ENCODE results near the gene CCNB1IP1. TPM values are rescaled to one million over a fixed set of nuclear protein-coding genes. Genes with fewer than 3 reads are reported as not detected.

The CCNB1IP1 gene
- total and polyA plus RNA-seq, 8 donors: 2.6 to 104 (median 55.8) TPM

DNA sequence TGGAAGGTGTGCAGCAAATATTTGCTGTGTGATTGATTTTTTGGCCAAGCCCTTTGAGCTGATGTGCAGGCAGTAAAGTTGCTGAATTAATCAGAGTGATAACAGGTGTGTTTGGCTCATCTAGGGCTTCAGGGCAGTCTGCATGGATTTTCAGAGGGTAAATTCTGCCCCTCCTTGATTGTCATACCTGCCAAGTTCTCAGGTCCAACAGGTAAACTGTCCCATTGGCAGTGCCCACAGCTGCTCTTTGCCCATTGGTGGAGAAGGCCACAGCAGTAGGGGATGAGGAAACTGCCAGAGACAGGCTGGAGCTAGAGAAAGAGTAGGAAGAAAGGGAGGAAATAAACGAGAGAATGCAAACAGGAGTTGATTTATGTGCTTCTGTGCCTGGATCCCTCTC is 46.7 kb upstream of the CCNB1IP1 start:
- 12 to 48% (median 42%) methylated on average over 1 of the region's 1 CpG for WGBS, 5 donors
- no peak overlapping the region for H3K4me3 ChIP-seq
- intact Hi-C loops (cut with DNase I; ENCODE audit: low total_unique reads): no loop called here
- no peaks in the 10 kb centered on the region for H3K27me3 ChIP-seq
- TF ChIP-seq POLR2AphosphoS5 (IDR thresholded peaks at IDR 0.05) (no peak), POLR2A (IDR thresholded peaks at IDR 0.05) (no peak), EP300 (IDR thresholded peaks at IDR 0.05) (no peak)
- TF ChIP-seq, protein P1, sequence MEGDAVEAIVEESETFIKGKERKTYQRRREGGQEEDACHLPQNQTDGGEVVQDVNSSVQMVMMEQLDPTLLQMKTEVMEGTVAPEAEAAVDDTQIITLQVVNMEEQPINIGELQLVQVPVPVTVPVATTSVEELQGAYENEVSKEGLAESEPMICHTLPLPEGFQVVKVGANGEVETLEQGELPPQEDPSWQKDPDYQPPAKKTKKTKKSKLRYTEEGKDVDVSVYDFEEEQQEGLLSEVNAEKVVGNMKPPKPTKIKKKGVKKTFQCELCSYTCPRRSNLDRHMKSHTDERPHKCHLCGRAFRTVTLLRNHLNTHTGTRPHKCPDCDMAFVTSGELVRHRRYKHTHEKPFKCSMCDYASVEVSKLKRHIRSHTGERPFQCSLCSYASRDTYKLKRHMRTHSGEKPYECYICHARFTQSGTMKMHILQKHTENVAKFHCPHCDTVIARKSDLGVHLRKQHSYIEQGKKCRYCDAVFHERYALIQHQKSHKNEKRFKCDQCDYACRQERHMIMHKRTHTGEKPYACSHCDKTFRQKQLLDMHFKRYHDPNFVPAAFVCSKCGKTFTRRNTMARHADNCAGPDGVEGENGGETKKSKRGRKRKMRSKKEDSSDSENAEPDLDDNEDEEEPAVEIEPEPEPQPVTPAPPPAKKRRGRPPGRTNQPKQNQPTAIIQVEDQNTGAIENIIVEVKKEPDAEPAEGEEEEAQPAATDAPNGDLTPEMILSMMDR (IDR thresholded peaks at IDR 0.05): no peak
- no peak for DNase-seq
- H3K9me3 ChIP-seq: no peaks in the 10 kb centered on the region
- H3K4me1 ChIP-seq: peaks cover 0 to 20% (median 16%) of the 10 kb centered on the region in 4 donors
- peaks cover 96 to 100% (median 100%) of the 10 kb centered on the region in 4 donors for H3K36me3 ChIP-seq
- no peak overlapping the region for H3K27ac ChIP-seq

DNA sequence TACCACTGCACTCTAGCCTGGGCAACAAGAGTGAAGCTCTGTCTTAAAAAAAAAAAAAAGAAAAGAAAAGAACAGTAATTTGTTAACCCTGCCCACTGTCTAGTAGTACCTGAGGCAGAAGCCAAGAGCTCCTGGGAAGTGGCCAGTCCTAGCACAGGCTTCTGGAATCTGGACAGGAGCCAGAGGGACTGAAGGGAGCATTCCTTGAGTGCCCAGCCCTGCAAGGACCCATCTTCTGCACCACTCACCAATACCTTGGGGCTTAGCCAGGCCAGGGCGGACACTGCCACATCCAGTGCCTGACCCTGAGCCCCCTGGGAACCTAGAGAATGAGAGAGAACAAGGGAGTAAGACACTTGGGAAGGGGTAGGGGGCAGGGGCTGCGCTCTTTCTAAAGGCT is 44.1 kb upstream of the CCNB1IP1 start:
- no peaks in the 10 kb centered on the region for H3K9me3 ChIP-seq
- 94 to 100% (median 97%) methylated on average over 2 of the region's 2 CpGs for WGBS, 5 donors
- peak; percentile 16 to 67 for DNase-seq
- intact Hi-C loops (cut with DNase I; ENCODE audit: low total_unique reads): no loop called here
- no peak overlapping the region for H3K4me3 ChIP-seq
- H3K27ac ChIP-seq: peak overlapping the region in 3 of 5 donors; percentile 62 to 80 (median 65)
- peaks cover 96 to 100% (median 100%) of the 10 kb centered on the region in 4 donors for H3K36me3 ChIP-seq
- no peak for TF ChIP-seq POLR2A (IDR thresholded peaks at IDR 0.05)
- TF ChIP-seq, protein P1 (IDR thresholded peaks at IDR 0.05): no peak
- TF ChIP-seq POLR2AphosphoS5 (IDR thresholded peaks at IDR 0.05): no peak
- TF ChIP-seq EP300 (IDR thresholded peaks at IDR 0.05): no peak
- no peaks in the 10 kb centered on the region for H3K27me3 ChIP-seq
- peaks cover 0 to 20% (median 16%) of the 10 kb centered on the region in 4 donors for H3K4me1 ChIP-seq

DNA sequence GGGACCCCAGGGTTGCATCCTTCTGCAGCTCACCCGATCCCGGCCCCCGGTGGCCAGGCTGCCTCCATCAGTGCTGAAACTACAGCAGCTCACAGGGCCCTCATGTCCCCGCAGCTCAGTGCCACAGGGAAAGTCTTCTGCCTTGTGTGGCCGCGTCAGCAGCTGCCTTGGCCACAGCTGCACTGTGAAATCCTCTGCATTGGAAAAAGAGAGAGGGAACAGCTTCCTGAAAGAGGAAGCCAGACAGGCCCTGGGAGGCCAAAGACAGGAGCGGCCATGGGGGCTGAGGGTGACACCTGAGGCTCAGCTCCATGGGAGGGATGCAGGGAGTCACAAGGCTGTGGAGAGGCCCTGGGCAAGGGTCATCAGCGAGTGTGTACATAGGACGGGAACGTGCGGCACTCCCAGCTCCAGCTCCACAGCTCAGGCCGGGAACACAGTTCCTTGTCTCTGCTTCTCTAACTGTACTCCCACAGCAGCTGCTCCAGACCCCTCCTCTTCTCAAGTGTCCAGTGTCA is 43.1 kb upstream of the CCNB1IP1 start:
- intact Hi-C loops (cut with DNase I; ENCODE audit: low total_unique reads): no loop called here
- no peaks in the 10 kb centered on the region for H3K9me3 ChIP-seq
- peaks cover 96 to 100% (median 100%) of the 10 kb centered on the region in 4 donors for H3K36me3 ChIP-seq
- peak overlapping the region; percentile 62 to 80 (median 69) for H3K27ac ChIP-seq
- WGBS, 5 donors: 33 to 59% (median 44%) methylated on average over 12 of the region's 12 CpGs
- peaks cover 0 to 20% (median 16%) of the 10 kb centered on the region in 4 donors for H3K4me1 ChIP-seq
- peak; percentile 72 to 86 for DNase-seq
- TF ChIP-seq POLR2AphosphoS5 (IDR thresholded peaks at IDR 0.05): peak in 2 of 3 donors; percentile 30 to 41
- no peak for TF ChIP-seq POLR2A (IDR thresholded peaks at IDR 0.05)
- TF ChIP-seq, protein P1 (IDR thresholded peaks at IDR 0.05): no peak
- no peak for TF ChIP-seq EP300 (IDR thresholded peaks at IDR 0.05)
- H3K27me3 ChIP-seq: no peaks in the 10 kb centered on the region
- H3K4me3 ChIP-seq: no peak overlapping the region

GRCh38 chr14:20375471-20375870 is 42.4 kb upstream of the CCNB1IP1 start:
- peaks cover 0 to 20% (median 16%) of the 10 kb centered on the region in 4 donors for H3K4me1 ChIP-seq
- H3K36me3 ChIP-seq: peaks cover 96 to 100% (median 100%) of the 10 kb centered on the region in 4 donors
- H3K9me3 ChIP-seq: no peaks in the 10 kb centered on the region
- TF ChIP-seq EP300 (IDR thresholded peaks at IDR 0.05) (no peak), POLR2A (IDR thresholded peaks at IDR 0.05) (no peak), POLR2AphosphoS5 (IDR thresholded peaks at IDR 0.05) (peak in 2 of 3 donors; percentile 11 to 13)
- peak overlapping the region; percentile 62 to 80 (median 69) for H3K27ac ChIP-seq
- DNase-seq: peak in 1 of 2 donors; percentile 75
- no peak overlapping the region for H3K4me3 ChIP-seq
- intact Hi-C loops (cut with DNase I; ENCODE audit: low total_unique reads): no loop called here
- H3K27me3 ChIP-seq: no peaks in the 10 kb centered on the region
- WGBS, 5 donors: 32 to 51% (median 48%) methylated on average over 3 of the region's 3 CpGs

DNA sequence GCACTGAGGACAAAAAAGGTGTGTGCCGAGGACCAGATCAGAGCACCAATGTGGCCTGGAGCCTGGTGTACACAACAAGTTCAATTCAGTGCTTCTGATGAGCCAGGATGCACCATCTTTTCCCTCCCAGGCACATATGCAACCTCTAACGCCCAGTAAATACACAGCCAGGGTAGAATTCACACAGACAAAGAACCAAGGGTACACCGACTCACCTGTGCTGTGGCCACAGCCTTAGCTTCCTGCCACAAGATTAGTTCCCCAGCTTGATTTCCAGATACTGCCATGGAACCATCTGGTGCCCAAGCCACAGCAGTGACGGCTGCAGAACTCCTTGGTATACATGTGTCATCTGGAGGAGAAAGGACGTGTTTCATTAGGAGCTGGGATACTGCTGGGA is 39.7 kb upstream of the CCNB1IP1 start:
- Histone ChIP-seq H3K27me3 (no peaks in the 10 kb centered on the region), H3K27ac (no peak overlapping the region), H3K9me3 (no peaks in the 10 kb centered on the region), H3K4me3 (no peak overlapping the region), H3K4me1 (peaks cover 0 to 20% (median 16%) of the 10 kb centered on the region in 4 donors), H3K36me3 (peaks cover 96 to 100% (median 100%) of the 10 kb centered on the region in 4 donors)
- intact Hi-C loops (cut with DNase I; ENCODE audit: low total_unique reads): no loop called here
- TF ChIP-seq POLR2A (IDR thresholded peaks at IDR 0.05) (no peak), POLR2AphosphoS5 (IDR thresholded peaks at IDR 0.05) (no peak), EP300 (IDR thresholded peaks at IDR 0.05) (no peak)
- TF ChIP-seq, protein P1 (IDR thresholded peaks at IDR 0.05): no peak
- no peak for DNase-seq
- 81 to 89% (median 82%) methylated on average over 4 to 5 of the region's 5 CpGs for WGBS, 5 donors
